CD4-positive, alpha-beta T cell treated with Interferon alpha-2 for 1 hour (primary cell): ENCODE results near the gene YTHDC2.

Source experiments
- DNase-seq, 2 donors: peaks; one replicate each; pipeline ENCODE4 v3.0.0-alpha.2; 2020 to 2022

The YTHDC2 gene

DNA sequence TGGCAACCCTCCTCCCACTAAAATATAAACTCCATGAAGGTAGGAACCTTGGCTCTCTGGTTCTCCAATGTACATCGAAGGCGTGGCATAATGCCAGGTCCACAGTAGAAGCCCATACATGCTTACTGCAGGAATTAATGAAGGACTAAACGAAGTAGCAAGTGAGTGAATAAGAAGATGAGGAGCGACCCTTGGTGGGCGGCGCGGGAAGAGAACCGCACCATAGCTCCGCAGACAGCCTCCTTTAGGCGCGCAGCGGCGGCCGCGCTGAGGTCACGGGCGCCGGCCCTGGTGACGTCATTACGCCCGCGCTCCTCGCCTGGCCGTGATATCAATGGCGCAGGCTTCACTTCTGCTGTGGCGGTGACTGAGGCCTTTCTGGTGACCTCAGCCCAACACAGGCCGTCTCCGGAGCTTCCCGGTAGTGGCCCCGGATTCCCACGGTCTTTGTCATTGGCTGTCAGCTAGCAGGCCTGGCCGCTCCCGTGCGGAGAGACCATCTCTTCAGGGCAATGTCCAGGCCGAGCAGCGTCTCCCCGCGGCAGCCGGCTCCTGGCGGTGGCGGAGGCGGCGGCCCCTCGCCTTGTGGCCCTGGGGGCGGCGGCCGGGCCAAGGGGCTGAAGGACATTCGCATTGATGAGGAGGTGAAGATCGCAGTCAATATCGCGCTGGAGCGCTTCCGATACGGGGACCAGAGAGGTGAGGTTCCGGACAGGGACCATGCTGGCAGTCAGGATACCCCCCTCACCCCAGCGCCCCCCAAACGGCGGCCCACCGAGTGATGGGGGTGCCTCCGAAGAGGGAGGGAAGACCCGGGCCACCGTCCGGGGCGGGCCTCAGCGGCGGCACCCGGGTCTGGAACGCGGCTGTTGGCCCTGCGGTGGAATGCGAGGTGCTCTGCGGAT is at the start of gene YTHDC2:
YTHDC2 (plus strand) TSS at position 311 of the 905 bp plus-strand sequence; CDS start at position 513, 202 bp downstream.
- DNase-seq = peak; percentile 87 to 90

DNA sequence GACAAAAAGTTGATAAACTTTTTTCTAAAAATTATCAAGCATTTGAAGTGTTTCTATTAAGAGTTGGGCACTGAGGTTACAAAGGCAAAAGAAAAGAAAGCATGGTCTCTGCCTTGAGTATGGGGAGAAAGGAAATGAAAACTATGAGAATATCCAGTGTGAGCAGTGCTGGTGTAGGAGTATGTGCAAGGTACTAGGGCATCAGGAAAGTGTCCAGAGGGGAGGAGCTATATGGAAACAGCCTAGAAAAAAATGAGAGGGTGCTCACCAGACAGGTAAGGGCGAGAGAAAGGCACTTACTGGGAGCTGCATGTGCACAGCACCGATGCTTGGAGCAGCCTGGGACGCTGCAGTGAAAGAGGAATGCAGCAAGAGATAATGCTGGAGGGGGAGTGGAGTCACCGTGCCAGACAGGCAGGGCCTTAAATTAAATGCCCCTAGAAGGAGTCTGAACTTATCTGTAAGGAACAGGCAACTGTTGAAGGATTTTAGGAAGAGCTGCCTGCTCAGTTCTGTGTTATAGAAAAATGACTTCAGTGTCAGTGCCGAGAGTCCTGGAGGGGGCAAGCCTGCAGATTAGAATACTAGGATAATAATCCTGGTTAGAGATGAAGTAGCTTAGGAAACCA is 39.3 kb upstream of the YTHDC2 start:
- DNase-seq = no peak

DNA sequence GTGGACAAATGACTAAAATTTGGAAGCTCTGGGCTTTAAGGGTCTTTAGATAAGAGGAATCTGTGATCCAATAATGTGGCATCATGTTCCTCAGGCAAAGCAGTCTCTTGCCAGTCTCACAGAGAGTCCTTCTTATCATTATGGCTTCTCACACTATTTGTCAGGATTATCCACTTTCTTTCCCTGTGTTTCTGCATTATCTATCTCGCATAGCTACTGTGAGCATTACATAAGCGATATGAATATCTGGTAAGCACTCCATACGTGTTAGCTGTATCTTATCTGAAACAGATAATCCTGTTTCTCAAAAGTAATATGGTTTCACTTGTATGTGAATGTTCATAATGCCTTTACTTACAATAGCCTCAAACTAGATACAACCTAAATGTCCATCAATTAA is 34.8 kb upstream of the YTHDC2 start:
- DNase-seq = no peak

DNA sequence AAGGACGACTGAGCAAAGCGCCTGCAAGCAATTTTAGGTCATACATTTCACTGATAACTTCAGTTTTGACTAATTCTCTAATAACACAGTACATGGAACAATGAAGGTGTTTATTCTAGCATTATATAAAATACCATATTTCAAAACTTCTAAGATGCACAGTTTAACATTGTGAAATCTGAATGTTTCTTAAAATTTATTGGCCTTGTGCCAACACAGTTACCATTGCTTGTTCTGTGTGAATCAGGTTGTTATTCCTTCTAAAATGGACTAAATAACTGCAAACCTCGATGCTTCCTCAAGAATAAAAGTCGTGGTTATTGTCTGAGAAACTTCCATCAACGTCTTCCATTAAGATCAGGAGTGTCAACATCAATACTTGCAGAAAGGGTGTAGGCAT is 33.3 kb upstream of the YTHDC2 start:
- no peak for DNase-seq

DNA sequence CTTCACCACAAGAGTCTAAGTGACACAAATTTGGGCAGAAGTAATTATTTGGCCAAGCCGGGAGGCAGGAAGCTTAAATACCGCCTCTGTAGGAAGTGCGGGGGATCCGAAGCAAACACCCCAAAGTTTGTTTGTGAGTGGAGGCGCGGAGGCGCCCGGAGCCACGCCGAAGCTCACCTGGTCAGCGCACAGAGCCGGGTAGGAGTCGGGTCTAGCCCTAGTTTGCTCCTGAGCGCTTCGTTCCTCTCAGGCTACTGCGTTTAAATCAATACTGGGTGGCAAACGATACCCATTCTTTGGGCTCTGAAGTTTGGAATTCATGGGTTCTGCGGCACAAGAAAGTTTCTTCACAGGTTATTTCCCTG is 26.1 kb upstream of the YTHDC2 start:
- no peak for DNase-seq

DNA sequence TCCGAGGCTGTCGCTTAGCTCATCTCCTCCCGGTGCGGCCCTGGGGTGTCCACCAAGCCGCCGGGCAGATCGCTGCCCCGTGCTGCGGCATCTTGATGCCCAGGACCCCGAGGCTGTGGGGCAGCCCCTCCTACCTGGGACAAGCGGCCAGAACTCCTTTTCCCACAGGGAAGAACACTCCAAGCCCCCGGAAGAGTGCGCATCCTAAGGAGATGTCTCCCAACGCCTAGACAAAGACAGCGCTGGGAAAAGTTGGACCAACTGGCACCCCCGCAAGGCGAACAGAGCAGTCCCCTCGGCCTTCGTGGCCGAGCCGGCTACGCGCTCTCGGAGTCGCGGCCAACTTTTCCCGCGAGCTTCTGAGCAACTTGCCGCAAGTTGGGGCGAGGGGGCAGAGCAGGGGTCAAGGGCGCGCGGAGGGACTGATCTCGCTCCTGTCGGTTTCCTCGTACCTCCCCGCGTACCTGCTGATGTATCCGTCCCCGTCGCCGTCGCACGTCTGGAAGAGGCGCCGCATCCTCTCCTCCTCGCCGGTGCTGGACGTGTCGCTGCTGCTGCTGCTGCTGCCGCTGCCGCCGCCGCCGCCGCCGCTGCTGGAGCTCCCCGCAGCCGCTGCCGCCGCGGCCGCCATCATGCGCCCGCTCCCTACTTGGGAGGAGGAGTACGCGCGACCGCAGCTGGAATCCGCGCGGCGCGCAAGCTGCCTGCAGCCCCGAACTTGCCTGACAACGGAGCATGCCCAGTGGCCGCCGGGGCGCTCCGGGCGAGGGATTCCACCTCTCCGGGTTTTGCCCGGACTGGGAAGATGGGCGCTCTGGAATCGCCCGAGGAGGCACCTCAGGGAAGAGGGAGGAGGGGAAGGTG is 25.5 kb upstream of the YTHDC2 start, which contains the start of gene MCC:
MCC (minus strand) TSS at position 673 of the 864 bp plus-strand sequence.
- peak in 1 of 2 donors; percentile 21 for DNase-seq

DNA sequence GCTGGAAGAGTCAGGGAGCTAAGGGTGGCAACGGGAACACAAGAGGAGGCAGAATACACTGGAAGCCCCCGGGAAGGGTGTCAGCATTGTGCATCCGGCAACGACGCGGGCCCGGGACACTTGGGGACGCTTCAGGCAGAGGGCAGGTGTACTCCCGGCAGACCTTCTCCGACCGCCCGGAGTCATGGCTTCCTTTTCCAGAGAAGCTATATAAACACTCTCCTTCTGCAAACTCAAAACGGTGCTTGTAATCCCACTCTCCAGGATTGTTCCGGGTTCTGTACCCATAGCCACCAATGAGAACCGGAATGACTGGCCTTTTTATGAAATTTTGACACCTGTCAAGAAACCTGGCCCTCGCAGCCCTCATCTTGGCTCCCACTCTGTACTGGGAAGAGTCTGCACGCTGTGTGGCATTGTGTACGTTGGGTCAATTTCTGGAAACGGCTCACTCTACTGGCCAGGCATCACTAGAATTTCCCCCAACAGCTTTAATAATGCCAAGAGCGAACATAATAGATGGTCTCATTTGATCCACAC is 24.8 kb upstream of the YTHDC2 start:
- no peak for DNase-seq

DNA sequence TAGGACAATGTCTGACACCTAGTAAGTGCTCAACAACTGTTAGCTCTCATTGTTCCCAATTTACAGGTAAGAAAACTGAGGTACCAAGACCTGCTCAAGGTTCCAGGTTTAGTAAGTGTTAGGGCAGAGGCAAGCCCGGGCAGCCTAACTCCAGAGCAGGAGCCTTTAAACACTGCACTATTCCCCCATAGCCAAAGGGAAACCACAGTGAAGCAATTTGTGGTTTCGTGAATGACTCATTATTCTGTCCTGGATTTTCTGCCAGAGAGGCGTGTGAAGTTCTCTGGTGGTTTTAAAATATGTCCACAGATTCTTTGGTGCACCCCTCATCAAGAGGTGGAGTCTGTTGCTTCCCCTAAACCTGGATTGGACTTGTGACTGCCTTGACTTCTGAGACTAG is 24.2 kb upstream of the YTHDC2 start:
- peak; percentile 8 to 23 for DNase-seq

DNA sequence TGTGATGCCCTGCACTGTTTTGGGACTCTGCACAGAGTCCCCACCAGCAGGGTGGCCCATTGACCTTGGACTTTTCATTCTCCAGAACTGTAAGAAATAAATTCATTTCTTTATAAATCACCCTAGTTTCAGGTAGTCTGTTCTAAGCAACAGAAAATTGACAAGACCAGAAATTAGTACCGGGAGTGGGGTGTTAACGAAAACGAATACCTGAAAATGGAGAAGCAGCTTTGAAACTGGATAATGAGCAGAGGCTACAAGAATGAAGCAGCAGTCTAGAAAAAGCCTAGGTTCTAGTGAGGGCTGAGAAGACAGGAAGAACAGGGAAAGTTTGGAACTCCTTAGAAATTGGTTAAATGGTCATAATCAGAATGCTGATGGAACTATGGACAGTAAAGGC is 23.2 kb upstream of the YTHDC2 start:
- no peak for DNase-seq

DNA sequence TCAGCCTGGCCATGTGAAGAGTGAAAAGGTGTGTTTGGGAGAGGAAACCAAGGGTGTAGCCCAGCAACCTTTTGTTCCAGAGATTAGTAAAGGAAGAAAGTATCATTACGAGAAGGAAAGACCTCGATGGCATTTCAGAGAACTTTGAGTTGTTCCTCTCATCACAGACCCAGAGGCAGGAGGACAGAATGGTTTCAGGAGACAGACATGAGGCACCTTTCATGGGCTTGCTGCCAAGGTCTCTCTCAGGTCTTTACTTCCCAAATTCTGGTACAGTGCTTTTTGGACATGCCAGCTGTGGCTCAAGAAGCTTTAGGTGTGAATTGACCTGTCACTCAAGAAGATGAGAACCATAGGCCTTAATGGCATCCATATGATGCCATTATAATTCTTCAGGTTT is 22.5 kb upstream of the YTHDC2 start:
- no peak for DNase-seq

DNA sequence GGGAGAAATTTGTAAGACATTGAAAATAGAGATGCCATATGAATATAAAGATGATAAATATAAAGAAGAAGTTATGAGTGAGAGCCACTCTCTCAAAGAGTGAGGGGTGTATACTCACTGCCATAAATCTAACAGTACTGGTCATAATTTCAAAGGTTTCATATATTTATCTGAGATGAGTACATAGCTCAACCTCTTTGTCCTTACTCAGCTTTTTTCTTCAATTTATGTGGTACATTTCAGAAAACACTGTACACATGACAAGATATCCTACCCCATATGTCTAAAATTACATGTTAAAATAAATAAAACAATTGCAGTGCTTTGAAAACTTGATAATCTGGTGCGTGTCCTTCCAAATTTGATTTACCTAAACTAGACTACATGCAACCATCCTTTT is 20.0 kb upstream of the YTHDC2 start:
- no peak for DNase-seq

DNA sequence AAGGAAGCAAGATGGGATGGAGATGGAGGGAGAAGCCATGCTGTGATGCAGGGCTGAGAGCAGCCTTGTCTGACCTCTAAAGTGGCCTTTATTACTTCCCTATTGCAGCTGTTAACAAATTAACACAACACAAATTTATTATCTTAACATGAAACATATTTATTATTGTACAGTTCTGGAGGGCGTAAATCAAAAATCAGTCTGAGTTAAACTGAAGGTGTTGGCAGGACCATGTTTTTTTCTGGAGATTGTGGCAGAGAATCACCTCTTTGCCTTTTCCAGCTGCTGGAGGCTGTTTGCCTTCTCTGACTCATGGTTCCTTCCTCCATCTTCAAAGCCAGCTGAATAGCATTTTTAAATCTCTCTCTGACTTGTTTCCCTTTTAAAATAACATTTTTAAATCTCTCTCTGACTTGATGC is 18.1 kb upstream of the YTHDC2 start:
- no peak for DNase-seq

DNA sequence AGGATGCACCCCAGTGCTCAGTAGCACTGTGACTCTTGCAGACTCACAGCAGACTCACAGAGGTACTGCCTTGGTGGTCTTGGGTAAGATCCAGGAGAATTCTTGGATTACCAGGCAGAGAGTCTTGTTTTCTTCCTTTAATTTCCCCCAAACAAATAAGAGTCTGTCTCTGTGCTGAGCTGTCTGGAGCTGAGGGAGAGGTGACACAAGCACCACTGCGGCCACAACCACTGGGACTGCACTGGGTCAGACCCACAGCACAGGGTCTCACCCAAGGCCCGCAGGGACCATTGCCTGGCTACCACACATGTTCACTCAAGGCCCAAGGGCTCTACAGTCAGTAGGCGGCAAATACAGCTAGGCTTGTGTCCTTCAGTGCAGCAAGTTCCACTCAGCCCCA is 11.4 kb upstream of the YTHDC2 start:
- DNase-seq = no peak

DNA sequence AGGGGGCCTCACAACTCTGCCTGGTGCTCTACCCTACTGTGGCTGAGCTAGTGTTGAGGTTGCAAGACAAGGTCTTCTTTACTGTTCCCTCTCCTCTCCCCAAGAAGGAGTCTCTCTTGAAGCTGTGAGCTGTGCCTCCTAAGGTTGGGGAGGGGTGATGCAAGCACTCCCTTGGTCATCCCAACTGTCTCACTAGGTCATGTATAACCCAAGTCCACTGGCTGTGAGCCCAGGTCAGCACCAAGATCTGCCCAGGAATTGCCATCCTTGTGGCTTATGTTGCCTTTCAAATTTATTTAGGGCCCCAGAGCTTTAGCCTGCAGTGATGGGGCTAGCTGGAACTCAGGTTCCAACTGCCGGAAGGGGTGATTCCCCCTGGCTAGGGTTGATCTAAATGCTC is 10.3 kb upstream of the YTHDC2 start:
- no peak for DNase-seq

DNA sequence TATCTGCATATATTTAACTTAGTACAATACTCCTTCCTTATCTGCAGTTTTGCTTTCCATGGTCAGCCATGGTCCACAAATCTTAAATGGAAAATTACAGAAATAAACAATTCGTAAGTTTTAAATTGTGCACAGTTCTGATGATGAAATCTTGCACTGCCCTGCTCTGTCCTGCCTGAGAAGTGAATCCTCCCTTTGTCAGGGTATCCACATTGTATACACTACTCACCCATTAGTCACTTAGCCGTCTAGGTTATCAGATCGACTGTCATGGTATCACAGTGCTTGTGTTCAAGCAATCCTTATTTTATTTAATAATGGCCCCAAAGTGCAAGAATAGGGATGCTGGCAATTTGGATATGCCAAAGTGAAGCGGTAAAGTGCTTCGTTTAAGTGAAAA is 8.3 kb upstream of the YTHDC2 start:
- DNase-seq = no peak

DNA sequence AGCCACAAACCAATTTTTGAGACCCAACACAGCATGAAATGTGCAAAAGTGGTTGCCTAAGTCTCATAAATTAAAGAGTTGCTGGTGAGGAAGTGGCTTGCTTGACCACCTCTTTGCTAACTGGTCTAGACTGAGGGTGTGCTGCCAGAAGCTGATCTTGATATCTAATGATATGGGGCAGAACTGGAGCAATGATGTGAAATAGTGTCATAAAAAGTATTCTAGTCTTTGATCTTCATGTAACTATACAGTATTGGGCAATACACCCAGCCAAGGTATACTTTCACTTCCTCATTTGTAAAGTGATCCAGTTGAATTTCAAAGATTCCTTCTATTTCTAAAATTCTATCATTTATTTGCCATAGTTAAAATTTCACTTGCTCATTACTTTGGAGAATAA is 5.9 kb upstream of the YTHDC2 start:
- DNase-seq = no peak

DNA sequence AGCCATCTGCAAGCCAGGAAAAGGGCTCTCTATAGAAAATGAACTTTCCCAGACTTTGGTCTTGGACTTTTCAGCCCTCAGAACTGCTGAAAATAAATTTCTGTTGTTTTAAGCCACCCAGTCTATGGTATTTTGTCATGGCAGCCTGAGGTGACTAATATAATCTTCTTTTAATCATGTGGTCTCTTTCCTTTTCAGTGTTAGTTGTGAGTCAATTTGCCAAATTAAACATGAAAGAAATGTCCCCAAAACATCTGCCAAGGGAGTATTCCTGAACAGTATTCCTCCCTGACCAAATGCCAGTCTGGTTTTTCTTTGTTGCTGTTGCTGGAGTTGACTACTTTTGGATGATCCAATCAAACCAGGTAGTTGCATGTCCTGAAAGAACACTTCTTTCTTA is 4.7 kb upstream of the YTHDC2 start:
- DNase-seq = no peak

DNA sequence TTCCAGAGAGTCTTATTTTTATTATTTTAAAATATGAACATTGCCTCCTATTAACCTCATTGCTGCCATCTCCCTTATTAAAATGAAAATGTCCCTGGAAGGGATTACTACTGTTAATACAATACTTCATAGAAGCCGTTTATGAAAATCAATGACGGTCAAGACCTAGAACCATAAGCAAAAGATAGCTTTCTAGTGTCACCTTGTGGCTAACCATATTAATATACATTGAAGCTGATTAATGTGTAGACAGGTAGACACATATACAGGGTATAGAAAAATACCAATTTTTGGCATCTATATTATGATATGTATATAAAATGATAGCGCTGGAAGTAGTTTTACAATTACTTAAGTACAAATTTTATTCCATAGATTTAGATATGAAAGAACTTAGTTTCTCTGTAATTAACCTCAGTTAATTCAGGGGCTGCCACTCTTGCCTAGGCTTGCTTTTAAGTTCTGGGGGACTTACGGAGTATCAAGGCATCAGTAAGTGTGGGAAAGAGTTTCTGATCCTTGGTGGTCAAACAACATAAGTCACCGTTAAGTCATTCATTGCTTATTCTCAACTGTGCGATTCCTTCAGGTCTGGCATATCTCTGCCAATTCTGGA is 2.5 kb upstream of the YTHDC2 start:
- peak in 1 of 2 donors; percentile 55 for DNase-seq

DNA sequence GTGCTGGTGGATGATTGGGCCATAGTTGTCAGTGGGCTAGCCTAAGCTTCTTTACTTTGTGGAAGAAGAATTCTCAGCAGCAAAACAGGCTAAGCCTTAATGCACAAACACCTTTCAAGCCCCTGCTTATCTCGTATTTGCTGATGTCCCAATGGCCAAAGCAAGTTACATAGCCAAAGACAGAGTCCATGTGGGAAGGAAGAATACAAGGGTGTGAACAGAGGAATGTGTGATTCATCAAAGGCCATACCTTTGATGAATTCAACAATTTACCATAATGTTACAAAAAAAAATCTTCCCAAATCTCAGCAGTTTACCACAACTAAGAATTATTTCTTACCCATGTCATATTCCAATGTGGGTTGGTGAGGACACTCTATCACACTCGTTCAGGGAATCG is 1.2 kb upstream of the YTHDC2 start:
- DNase-seq = no peak

DNA sequence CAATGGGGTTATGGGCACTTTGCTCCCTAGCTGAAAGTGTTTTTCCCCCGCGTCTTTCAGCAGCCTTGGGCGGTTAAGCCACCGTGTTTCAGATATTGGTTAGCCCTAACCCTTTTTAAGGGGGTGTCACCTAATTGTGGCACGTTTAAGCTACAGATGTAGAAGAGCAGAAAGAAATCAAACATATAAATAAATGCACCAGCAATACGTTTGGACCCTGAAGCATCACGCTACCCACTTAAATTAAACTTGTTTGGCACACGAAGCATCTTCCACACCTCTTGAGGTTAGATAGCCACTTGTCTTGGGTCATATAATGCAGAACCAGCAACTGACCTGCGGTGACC is 768 bp downstream of the YTHDC2 start:
- no peak for DNase-seq

DNA sequence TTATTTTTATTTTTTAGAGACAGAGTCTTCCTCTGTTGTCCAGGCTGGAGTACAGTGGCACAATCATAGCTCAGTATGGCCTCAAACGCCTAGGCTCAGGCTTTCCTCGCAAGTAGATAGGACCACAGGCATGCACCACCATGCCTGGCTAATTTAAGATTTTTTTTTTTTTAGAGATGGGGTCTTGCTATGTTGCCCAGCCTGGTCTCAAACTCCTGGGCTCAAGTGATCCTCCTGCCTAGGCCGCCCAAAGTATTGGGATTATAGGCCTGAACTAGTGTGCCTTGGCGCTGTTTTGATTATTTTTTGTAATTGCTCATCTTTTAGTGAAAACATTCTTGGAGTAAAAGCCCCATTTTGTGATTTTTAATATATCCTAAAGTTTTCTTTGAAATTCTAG is 5.4 kb downstream of the YTHDC2 start:
- DNase-seq = no peak

DNA sequence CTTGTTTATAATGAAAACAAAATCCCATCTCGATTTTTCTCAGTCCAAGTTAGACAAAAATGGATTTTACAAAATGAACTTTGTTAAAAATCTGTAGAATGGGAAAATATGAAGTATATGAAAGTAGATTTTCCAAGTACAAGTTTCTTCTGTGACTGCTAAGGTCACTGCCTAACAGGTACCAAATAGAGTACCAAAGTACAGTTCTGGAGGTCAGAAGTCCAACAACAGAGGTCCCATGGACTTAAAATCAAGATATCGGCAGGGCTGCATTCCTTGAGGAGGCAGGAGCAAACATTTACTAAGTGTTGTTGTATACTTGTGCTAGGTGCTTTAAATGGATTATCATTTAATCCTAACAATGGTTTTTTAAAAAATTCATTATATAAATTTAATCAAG is 5.9 kb downstream of the YTHDC2 start:
- no peak for DNase-seq

DNA sequence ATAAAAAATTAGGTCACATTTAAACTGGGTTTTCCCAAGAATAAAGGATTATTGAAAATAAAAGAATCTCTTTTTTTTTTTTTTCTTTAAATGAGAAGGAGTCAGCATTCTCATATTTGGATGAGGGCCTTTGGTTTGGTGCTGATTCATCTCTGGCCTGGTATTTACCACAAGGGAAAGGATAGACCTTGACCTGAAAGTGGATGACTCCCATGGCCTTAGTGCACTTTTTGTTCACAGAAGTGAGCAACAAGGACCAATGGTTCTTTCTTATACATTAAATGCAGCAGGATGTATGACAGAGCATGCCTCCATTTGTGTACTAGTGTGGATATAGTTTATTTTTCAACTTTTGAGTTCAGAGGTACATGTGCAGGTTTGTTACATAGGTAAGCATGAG is 6.9 kb downstream of the YTHDC2 start:
- no peak for DNase-seq
